Mucosa of stomach (tissue), 1 donor: ENCODE measurements around the gene PLXNA4.

Source experiments
- H3K27me3 ChIP-seq: one replicate; pipeline ENCODE4 v1.7.0; 2013; ENCODE audit warnings: mild to moderate bottlenecking, low read length; ENCODE audit not compliant: control insufficient read depth, insufficient read depth
- H3K36me3 ChIP-seq: one replicate; pipeline ENCODE4 v1.7.0; 2013; ENCODE audit warnings: low read length; ENCODE audit not compliant: control insufficient read depth, insufficient read depth
- H3K4me1 ChIP-seq: one replicate; pipeline ENCODE4 v1.7.0; 2013; ENCODE audit warnings: mild to moderate bottlenecking, low read length; ENCODE audit not compliant: control insufficient read depth, insufficient read depth
- H3K4me3 ChIP-seq: one replicate; pipeline ENCODE4 v1.7.0; 2013; ENCODE audit warnings: low read length
- H3K9ac ChIP-seq: one replicate; pipeline ENCODE4 v1.7.0; 2013; ENCODE audit warnings: mild to moderate bottlenecking, low read length, moderate library complexity
- H3K9me3 ChIP-seq: one replicate; pipeline ENCODE4 v1.7.0; 2013; ENCODE audit warnings: mild to moderate bottlenecking, low read length, moderate library complexity; ENCODE audit not compliant: control insufficient read depth
- donor health status: Pancreatic carcinoma.

The PLXNA4 gene

DNA sequence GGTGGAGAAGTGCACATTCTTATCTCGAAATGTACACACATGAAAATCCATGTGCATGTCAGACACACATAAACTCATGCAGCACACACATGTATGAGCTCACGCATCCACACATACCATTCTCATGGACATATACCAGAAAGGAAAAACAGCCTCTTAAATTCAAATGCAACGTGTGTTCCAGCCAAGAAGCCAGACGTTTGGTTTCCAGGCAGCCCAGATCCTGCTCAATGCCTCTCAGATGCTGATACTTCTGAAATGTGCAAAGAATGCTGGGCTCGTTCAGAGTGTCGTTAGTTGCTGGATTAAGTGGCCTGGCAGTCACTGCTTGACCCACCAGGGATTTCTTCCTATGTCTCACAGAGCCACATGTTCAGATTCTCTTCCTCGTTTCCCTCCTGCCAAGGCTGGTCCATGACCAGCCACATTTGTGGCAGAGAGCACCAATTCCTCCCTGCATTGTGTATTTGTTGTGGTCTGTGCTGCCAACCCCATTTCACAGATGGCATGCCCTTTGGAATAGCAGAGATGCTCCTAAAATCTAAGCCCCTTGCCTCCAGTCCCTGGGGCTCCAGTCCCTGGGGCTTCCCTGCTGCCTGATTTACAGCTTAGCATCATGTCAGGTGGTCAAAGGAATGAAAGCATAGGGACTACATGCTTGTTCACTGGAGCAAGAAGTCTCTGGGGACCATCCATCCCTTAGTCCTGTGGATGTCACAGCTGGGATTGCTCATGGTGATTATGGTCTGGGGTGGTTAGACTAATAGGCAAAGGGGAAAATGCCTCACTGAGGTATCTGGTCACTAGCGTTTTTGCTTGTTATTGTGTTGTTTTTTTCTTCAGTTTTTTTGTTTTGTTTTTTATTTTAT is 426.6 kb downstream of the PLXNA4 start:
- no peaks in the 10 kb centered on the region for H3K36me3 ChIP-seq
- no peaks in the 10 kb centered on the region for H3K9me3 ChIP-seq

DNA sequence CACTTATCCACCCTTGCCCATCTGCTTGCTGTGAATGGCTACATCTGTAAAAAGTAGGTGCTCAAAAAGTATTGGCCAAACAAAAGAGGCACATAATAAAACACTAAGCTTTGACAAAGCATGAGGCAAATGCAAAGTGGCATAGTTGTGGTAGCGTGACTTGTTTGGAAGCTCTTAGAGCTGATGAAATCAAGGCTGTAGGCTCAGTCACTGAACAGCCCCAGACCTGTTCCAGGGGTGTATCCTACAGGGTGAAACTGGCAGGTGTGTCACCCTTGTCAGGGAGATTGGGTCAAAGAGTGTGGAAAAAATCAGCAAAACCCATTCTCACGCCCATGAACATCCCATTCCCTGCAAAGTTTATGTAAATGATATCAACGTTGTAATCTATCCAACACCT is 427.4 kb downstream of the PLXNA4 start:
- no peaks in the 10 kb centered on the region for H3K4me1 ChIP-seq
- no peak overlapping the region for H3K4me3 ChIP-seq
- no peak overlapping the region for H3K9ac ChIP-seq
- no peaks in the 10 kb centered on the region for H3K9me3 ChIP-seq
- H3K36me3 ChIP-seq: no peaks in the 10 kb centered on the region
- H3K27me3 ChIP-seq: no peaks in the 10 kb centered on the region

More for the DNA sequence above, 426.6 kb downstream of the PLXNA4 start:
- no peak overlapping the region for H3K9ac ChIP-seq
- H3K4me1 ChIP-seq: no peaks in the 10 kb centered on the region
- H3K27me3 ChIP-seq: no peaks in the 10 kb centered on the region
- no peak overlapping the region for H3K4me3 ChIP-seq

DNA sequence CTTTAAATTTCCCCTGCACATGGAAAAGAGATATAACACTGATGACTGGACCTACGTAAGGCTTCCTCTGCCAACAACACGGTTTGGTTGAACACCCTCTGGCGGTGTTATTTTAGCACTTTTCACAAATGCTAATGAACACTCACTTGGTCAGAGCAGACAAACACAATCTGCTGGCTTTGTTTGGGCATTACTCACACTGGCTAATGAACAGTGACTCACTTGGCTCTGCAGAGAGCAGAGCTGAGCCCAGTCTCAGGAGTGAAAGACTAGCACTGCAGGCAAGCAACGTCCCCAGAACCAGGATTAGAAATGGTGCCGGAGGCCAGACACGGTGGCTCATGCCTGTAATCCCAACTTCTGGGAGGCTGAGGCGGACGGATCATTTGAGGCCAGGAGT is 430.8 kb downstream of the PLXNA4 start:
- H3K4me1 ChIP-seq: no peaks in the 10 kb centered on the region
- H3K36me3 ChIP-seq: no peaks in the 10 kb centered on the region
- H3K4me3 ChIP-seq: no peak overlapping the region
- H3K9ac ChIP-seq: no peak overlapping the region
- no peaks in the 10 kb centered on the region for H3K27me3 ChIP-seq
- no peaks in the 10 kb centered on the region for H3K9me3 ChIP-seq

DNA sequence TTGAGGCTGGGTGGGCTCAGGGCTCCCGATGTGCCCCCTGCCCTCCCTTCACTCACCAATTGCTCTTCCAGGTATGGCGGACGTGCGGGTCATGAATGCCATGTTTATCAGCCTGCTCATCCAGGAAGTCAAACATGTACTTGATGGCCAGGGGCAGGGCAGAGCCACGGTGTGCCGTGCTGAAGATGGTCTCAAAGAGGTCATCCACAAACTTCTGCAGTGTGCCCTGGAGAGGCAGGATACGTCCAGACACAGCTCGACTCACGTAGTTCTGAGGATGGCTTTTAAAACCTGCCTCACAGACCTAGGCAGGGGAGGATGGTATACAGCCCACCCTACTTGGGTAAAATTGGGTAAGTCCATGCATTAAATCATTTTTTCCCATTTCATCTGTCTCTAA is 431.2 kb downstream of the PLXNA4 start:
- Histone ChIP-seq H3K27me3 (no peaks in the 10 kb centered on the region), H3K9me3 (no peaks in the 10 kb centered on the region), H3K4me1 (no peaks in the 10 kb centered on the region), H3K36me3 (no peaks in the 10 kb centered on the region), H3K9ac (no peak overlapping the region), H3K4me3 (no peak overlapping the region)

DNA sequence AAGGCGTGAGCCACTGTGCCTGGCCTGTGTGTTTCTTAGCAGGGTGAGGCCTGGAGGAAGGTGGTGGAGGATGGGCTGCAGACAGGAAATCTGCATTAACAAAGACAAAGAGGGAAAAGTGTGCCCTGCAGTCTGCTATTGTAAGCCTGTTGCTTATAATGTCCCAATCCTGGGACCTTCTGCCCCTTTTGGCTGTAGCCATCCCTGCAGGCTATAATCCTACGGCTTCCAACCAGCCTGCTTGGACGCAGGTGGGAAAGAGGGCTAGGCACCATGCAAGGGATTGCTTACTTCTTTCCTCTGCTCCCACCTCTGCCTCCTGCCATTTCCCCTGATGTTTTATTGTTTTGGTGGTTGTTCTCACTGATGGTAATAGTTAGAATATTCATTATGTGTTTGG is 434.3 kb downstream of the PLXNA4 start:
- Histone ChIP-seq H3K9ac (no peak overlapping the region), H3K4me1 (no peaks in the 10 kb centered on the region), H3K36me3 (no peaks in the 10 kb centered on the region), H3K4me3 (no peak overlapping the region), H3K9me3 (no peaks in the 10 kb centered on the region), H3K27me3 (no peaks in the 10 kb centered on the region)

DNA sequence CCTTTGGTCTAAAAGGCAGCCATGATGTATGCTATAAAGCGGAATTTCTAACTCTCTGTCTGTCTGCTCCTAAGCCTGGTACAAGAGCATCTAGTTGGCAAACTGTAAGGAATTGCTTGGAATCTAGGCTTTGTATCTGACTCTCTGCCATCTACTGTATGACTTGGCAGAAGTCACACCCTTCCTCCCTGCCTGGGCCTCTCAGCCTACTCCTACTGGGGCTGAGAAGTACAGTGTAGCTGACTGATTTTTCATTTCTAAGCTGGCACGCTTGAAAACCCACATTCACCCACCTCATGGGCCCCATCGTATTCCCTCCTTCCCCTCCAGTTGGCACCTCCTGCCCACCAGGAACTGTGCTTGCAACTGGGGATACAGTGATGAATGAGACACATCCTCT is 435.2 kb downstream of the PLXNA4 start:
- Histone ChIP-seq H3K27me3 (no peaks in the 10 kb centered on the region), H3K9me3 (no peaks in the 10 kb centered on the region), H3K4me1 (no peaks in the 10 kb centered on the region), H3K36me3 (no peaks in the 10 kb centered on the region), H3K4me3 (no peak overlapping the region), H3K9ac (no peak overlapping the region)

DNA sequence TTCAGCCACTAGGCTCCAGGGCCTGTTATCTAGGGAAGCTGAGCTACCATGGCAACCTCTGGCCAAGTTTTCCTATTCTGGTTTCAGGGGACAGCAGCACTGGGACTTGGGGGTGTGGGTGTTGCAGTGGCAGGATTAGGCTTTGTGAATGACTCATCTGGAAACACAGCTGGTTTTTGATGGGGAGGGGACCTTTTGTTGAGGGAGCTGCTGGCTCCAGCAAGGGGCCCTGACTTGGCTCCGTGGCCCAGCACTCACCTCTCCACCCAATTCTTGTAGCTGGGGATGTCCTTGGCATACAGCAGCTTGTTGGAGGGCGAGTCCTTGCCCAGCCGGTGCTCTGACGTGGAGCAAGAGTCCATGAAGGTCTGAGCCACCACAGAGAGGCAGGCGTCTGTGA is 435.9 kb downstream of the PLXNA4 start:
- no peaks in the 10 kb centered on the region for H3K9me3 ChIP-seq
- H3K4me1 ChIP-seq: no peaks in the 10 kb centered on the region
- H3K4me3 ChIP-seq: no peak overlapping the region
- no peaks in the 10 kb centered on the region for H3K36me3 ChIP-seq
- H3K27me3 ChIP-seq: no peaks in the 10 kb centered on the region
- no peak overlapping the region for H3K9ac ChIP-seq

DNA sequence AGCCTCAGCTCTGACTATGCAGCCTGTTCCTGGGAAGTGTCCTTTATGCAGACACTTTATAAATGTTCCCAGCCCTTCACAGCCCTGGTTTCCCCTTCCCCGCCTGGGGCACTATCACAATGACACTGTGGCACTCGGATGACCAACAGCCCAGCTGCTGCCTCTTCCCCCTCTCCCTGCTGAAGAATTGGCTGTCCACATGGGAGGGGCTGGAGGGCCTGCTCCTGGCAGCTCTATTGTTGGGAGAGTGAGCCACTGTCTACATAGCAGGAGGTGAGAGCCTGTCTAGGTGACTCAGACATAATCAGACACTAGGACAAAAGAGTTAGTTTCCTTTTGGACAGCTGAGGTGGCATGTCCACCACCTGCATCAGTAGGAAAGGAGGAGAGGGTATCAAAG is 437.5 kb downstream of the PLXNA4 start:
- Histone ChIP-seq H3K4me3 (no peak overlapping the region), H3K9ac (no peak overlapping the region), H3K4me1 (no peaks in the 10 kb centered on the region), H3K9me3 (no peaks in the 10 kb centered on the region), H3K36me3 (no peaks in the 10 kb centered on the region), H3K27me3 (no peaks in the 10 kb centered on the region)

DNA sequence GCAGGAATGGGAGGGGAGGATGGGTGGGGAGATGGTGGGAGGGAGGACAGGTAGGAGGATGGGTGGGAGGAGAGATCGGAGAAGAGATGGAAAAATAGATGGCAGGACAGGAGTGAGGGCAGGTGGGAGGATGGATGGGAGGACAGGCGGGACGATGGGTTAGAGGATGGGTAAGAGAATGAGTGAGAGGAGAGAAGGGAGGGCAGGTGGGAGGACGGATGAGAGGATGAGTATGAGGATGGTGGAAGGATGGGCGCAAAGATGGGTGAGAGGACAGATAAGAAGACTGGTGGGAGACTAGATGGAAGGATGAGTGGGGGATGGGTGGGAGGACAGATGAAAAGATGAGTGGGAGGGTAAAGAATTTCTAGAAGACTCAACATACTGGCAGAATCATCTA is 438.6 kb downstream of the PLXNA4 start:
- Histone ChIP-seq H3K9ac (no peak overlapping the region), H3K4me1 (no peaks in the 10 kb centered on the region), H3K9me3 (no peaks in the 10 kb centered on the region), H3K27me3 (no peaks in the 10 kb centered on the region), H3K36me3 (no peaks in the 10 kb centered on the region), H3K4me3 (no peak overlapping the region)

DNA sequence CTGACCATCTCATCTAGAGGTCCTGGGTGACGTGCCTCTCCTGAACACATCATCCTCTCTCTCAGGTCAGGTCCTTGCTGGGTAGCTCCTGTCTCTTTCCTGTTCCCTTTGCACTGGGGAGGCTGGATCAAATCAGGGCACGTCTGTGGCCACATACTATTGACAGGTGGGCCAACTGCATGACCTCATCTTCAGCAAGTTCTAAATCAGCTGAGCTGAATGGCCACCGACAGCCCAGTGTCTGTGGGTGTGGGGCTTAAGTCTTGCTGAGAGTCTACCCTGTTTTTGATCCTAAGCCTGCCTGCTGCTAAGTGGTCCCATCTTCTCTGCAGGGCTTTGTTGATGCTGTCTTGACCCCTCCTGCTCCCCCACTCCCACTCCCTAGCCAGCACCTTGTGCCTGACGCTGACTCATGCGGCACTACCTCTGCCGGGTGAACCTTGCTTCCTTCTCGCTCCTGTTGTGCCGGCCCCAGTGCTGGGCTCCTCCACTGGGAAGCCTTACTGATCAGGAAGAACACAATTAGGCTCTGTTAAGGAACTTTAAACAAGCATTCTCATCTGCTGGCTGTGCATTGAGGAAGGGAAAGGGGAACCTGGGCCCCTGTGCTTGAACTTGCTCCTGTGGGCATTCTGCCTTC is 440.4 kb downstream of the PLXNA4 start:
- no peaks in the 10 kb centered on the region for H3K27me3 ChIP-seq
- no peak overlapping the region for H3K9ac ChIP-seq
- H3K36me3 ChIP-seq: no peaks in the 10 kb centered on the region
- H3K4me3 ChIP-seq: no peak overlapping the region
- no peaks in the 10 kb centered on the region for H3K4me1 ChIP-seq
- H3K9me3 ChIP-seq: no peaks in the 10 kb centered on the region

DNA sequence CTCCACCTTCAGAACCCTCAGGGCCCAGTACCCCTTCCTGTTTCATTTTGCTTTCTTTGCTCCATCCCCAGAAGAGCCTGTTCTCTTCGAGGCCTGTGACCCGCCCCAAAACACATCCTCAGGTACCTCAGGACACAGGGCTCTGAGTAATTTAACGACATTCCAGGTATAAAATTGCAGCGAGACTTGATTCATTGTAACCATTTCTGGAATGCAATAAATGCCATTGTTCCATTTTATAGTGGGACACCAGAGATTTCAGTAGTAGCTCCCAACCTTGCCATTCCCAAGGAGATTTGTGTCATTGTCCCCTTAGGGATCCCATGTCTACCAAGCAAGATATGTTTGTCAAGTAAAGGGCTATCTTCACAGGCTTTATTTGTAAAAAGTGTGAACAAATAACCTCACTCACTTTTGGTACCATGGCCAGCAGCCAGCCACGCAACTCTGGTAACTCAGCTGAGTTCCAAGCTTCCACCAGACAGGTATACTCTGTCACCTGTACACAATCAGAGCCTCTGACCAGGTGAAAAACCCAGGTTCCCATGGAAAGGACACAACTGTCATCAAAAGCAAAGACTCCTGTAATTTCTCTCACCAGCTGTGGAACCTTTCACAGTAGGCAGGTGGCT is 441.3 kb downstream of the PLXNA4 start:
- H3K36me3 ChIP-seq: no peaks in the 10 kb centered on the region
- no peak overlapping the region for H3K9ac ChIP-seq
- no peaks in the 10 kb centered on the region for H3K27me3 ChIP-seq
- no peak overlapping the region for H3K4me3 ChIP-seq
- no peaks in the 10 kb centered on the region for H3K9me3 ChIP-seq
- H3K4me1 ChIP-seq: no peaks in the 10 kb centered on the region

DNA sequence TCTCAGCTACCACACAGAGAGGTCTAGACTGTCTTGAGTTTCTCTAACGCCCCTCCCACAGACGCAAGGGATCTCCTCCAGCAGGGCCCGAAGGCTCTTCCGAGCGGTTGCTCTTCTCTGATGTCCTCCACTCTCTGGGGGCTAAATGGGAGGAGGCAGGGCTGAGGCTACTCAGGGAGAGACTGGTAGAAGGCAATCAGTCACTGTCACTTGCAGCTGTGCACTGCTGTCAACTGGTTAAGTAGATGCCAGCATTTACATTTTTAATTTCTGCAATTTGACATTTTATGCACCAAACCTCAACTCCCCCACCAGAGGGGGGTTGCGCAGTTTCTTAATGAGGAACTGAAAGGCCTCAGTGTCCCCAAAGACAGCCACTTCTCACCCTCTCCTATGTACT is 442.8 kb downstream of the PLXNA4 start:
- no peaks in the 10 kb centered on the region for H3K9me3 ChIP-seq
- no peak overlapping the region for H3K9ac ChIP-seq
- H3K36me3 ChIP-seq: no peaks in the 10 kb centered on the region
- H3K4me3 ChIP-seq: no peak overlapping the region
- H3K4me1 ChIP-seq: no peaks in the 10 kb centered on the region
- no peaks in the 10 kb centered on the region for H3K27me3 ChIP-seq
